Embryonic facial prominence (tissue), 1 donor: ENCODE measurements around the gene CD6.
"Not testable (repeated sequence)": the region's sequence is repeated elsewhere in the genome, so short reads cannot be mapped to it uniquely, and the experiment has no call there.

ENCODE experiments used
- DNase-seq: peaks from one replicate; pipeline ENCODE4 v3.0.0-alpha.2; 2016; ENCODE audit errors: extremely low spot score

Gene CD6

GRCh38 chr11:61055776-61056175, 84.3 kb downstream of the CD6 start:
- no peak for DNase-seq

DNA sequence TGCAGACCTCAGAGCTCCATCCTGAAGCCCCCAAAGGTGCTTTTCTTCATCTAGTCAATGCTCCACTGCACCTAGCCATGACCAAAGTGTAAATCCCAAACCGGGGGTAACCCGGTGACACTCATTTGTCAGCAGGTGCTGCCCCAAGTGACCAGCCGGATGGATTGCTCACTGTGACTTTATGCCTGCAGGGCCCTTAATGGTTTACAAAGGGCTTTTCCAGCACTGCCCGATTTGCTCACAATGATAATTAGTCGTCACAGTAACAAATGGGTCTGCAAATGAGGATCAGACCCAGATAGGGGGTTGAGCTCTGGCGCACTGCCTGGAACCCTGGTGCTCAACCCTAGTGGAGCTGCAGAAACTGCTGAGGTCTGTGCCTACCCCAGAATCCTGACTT, 85.1 kb downstream of the CD6 start:
- DNase-seq: no peak

- DNase-seq: no peak
These were observed 85.5 kb downstream of the CD6 start for GRCh38 chr11:61056981-61057380.

DNA sequence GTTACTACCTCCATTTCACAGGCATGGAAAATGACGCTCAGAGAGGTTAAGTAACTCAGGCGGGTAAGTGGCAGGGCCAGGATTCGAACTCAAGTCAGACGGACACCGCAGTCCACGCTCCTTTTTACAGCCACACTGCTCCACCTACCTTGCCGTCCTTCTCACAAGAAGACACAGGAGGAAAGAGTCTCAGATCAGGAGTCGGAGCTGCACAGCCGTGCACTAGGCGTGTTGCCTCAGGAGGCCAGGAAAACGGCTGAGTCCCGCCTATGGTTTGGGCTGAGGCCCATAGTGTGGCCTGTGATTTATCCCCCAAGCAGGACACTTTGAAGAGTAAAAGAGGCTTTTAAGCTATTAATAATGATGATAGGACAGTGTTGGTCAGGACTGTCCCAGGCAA, 86.1 kb downstream of the CD6 start:
- DNase-seq: no peak

- no peak for DNase-seq
These were observed 87.2 kb downstream of the CD6 start for GRCh38 chr11:61058583-61059259.

- DNase-seq: no peak
These were observed 87.8 kb downstream of the CD6 start for GRCh38 chr11:61059260-61059752.

DNA sequence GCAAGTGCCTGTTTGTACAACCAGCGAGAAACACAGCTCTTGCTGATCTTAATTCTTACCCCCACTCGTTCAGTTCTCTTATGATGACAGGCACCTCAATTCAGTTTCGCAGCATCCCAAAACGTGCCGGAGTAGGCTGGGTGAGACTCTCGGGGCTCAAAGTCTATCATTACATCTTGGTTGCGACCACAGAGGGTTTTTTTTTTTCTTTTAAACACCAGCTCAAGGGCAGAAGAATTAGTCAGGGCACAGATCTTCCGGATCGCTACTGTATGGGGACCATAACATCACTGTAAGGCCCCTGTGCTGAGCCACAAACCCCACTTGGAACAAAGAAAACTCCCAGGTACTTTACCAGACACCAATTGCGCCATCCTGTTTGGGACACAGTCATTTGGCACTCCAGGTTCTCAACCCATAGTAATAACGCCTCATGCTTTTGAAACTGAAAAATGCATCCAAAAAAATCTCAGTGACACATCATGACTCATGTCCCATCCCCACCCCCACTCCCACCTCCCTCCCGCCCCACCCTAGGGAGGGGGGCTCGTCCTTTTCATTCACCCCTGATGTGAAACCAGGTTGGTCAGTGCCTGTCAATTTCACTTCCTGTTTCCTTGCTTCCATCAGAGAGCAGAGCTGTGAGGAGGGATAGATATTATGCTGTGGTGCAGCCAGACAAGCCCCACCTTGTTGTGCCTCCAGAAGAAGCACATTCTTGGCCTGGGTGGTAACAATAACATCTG, 89.8 kb downstream of the CD6 start:
- no peak for DNase-seq

DNA sequence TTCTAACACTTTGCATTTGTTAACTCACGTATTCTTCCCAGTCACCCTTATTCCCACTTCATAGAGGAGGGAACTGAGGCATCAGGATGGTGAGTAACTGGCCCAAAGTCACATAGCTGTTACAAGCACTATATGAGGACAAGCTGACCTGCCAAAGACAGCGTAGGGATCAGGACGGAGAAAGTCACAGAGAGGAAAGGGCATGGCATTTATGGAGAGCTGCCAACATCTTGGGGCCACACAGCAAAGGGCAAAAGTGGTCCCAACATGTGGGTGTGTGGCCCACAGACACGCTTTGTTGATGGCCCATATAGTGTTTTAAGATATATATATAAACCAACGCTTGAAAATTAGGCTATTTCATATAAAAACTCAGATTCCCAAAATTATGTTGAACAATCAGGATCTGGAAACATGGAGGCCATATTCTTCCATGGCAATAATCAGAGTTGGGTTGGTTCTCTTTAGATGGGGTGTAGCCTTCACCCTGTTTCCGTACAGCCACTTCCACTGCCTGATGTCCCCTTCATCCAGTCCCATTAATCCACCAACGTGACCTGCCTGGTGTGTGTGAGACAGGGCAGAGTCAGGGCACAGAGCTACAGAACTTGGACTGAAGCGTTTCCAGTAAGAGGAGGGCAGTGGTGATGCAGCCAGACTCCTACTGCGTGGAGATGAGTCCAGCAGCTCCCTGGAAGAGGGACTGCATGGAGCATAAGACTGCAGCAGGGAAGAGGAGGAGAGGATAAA, 90.9 kb downstream of the CD6 start:
- no peak for DNase-seq

DNA sequence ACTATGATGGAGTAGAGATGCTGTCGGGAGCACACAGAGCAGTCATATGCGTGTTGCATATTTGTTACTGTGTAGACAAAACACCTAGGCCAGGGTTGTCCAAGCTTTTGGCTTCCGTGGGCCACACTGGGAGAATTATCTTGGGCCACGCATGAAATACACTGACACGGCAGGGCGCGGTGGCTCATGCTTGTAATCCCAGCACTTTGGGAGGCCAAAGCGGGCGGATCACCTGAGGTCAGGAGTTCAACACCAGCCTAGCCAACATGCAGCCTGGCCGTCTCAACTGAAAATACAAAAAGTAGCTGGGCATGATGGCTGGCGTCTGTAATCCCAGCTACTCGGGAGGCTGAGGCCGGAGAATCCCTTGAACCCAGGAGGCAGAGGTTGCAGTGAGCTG, 93.8 kb downstream of the CD6 start:
- DNase-seq: not testable (repeated sequence)

DNA sequence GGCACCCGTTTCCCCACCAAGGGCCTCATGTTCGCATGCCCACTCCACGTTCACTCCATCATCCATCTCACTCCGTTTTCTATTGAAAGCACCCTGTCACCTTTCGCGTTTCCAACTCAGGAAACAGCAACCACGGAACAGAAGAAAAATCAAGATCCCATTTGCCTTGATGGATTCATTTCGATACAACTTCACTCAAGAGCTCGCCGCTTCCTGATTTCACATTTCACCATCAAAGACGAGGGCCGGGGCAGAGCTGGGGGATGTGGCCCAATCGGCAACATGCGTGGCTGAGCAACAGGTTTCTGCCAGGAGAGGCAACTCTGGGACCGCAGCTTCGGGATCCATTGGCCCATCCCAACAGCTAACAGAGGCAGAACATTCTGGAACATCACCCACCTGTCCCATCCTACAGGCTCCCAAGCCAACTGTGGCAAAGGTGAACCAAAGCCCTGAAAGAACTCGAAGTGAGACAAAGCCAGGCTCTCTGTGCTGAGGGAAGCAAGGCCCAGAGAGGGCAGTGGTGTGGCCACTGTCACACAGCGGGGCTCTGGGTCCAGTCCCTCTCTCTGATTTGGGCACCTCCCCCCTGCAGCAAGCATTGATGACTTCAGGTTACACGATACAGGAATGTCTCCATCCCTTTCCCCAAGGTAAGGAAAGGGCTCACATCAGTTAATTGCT, 94.6 kb downstream of the CD6 start:
- no peak for DNase-seq

- no peak for DNase-seq
These were observed 95.2 kb downstream of the CD6 start for GRCh38 chr11:61066645-61067044.

DNA sequence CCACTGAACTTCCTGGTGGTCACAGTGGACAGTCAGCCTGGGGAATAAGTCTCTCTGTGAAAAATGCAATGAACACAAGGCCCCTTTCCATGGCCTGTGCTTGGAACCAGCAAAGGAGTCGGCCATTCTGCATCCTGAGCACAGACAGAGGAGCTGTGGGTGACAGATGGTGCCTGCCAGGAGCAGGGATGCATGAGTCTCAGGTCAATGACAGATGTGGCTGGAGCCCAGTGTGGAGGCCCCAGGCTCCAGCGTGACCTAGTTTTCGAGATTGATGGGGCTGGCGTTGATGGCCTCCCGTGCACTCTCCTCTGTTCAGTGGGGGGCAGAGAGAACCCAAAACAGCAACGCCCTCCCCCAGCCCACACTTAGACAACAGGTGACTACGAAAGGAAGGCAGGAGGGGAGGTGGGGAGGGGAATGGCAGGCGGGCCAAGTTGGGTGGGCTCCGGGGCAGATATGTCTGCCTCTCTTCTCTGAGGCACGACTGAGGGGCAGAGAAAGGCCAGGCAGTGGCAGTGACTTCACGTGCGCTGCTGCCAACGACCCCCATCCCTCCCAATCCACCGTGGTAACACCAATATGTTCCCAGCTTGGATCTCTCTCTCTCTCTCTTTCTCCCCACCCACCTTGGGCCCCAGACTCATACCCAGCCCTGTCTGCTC, 96.4 kb downstream of the CD6 start:
- DNase-seq: no peak

DNA sequence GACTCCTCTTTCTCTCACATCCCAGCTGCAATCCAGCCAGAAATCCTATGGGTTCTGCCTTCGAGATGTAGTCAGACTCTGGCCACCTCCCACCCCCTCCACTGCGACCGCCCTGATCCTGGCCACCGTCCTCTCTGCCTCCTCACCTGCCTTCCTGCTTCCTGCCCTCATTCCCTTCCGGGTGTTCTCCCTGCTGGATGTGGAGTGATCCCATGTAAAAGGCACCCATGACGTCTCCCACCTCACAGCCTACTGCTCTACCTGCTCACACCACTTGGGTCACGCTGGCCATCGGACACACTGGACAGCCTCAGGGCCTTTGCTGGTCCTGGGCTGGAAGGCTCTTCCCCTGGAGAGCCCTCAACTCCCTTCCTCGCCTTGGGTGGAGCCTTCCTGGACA, 97.1 kb downstream of the CD6 start:
- DNase-seq: no peak

DNA sequence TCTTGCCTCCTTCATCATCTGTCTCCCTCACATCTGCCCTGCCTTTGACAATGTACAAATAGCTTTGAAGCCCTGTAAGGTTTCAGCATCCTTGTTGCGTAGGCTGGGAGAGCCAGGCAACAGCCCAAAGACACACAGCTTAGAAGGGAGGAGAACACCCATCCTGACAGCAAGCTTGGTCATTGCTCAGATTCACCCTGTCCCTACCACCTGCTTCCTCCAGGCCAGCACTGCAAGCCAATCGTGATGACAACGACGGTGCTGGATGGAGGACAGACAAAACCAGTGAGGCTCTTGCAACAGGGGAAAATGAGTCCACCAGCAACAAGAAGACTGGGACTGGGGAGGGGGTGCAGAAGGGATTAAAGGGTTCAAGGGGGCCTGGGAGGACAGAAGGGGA, 97.9 kb downstream of the CD6 start:
- no peak for DNase-seq
